T-helper 9 cell (primary cell): ENCODE results near the gene FGF7.
"Not testable (repeated sequence)": the region's sequence is repeated elsewhere in the genome, so short reads cannot be mapped to it uniquely, and the experiment has no call there.

Source experiments
- DNase-seq: peaks from one replicate; pipeline ENCODE4 v3.0.0-alpha.2; 2020

FGF7 gene

GRCh38 chr15:49439678-49440395 lies 16.8 kb downstream of the FGF7 start:
- DNase-seq, result no peak

GRCh38 chr15:49441356-49441755 lies 18.3 kb downstream of the FGF7 start:
- no peak for DNase-seq

- no peak for DNase-seq
These were observed 18.8 kb downstream of the FGF7 start for GRCh38 chr15:49441816-49442215.

GRCh38 chr15:49452595-49452994 lies 29.6 kb downstream of the FGF7 start:
- no peak for DNase-seq

- DNase-seq, result no peak
These were observed 33.1 kb downstream of the FGF7 start for GRCh38 chr15:49456166-49456565.

- no peak for DNase-seq
These were observed 35.1 kb downstream of the FGF7 start for GRCh38 chr15:49458145-49458544.

GRCh38 chr15:49460411-49460941 lies 37.4 kb downstream of the FGF7 start:
- DNase-seq, result no peak

GRCh38 chr15:49462232-49462844 lies 39.3 kb downstream of the FGF7 start:
- DNase-seq, result no peak

- no peak for DNase-seq
These were observed 41.5 kb downstream of the FGF7 start for GRCh38 chr15:49464522-49464921.

GRCh38 chr15:49466119-49466518 lies 43.1 kb downstream of the FGF7 start:
- no peak for DNase-seq

- DNase-seq, result no peak
These were observed 44.9 kb downstream of the FGF7 start for GRCh38 chr15:49467746-49468480.

- no peak for DNase-seq
These were observed 45.4 kb downstream of the FGF7 start for GRCh38 chr15:49468481-49468839.

GRCh38 chr15:49471248-49471647 lies 48.2 kb downstream of the FGF7 start:
- DNase-seq, result not testable (repeated sequence)

- no peak for DNase-seq
These were observed 48.7 kb downstream of the FGF7 start for GRCh38 chr15:49471733-49472132.

GRCh38 chr15:49472338-49472737 lies 49.3 kb downstream of the FGF7 start:
- no peak for DNase-seq

- no peak for DNase-seq
These were observed 50.0 kb downstream of the FGF7 start for GRCh38 chr15:49473031-49473430.

GRCh38 chr15:49478021-49478420 lies 55.0 kb downstream of the FGF7 start:
- not testable (repeated sequence) for DNase-seq

GRCh38 chr15:49478982-49479381 lies 55.9 kb downstream of the FGF7 start:
- DNase-seq, result not testable (repeated sequence)

GRCh38 chr15:49485401-49485800 lies 62.4 kb downstream of the FGF7 start:
- DNase-seq, result not testable (repeated sequence)

- DNase-seq, result no peak
These were observed 67.9 kb downstream of the FGF7 start for GRCh38 chr15:49490966-49491365.

GRCh38 chr15:49492151-49492550 lies 69.1 kb downstream of the FGF7 start:
- DNase-seq, result no peak

- no peak for DNase-seq
These were observed 69.8 kb downstream of the FGF7 start for GRCh38 chr15:49492830-49493229.

- DNase-seq, result no peak
These were observed 71.8 kb downstream of the FGF7 start for GRCh38 chr15:49494842-49495241.
